Astrocyte (in vitro differentiated cells and primary cell): ENCODE measurements around the gene FGF23. TPM values are rescaled to one million over a fixed set of nuclear protein-coding genes. Genes with fewer than 3 reads are reported as not detected.

Experiments
- DNase-seq: peaks from one replicate; pipeline ENCODE4 v3.0.0-alpha.2; 2010; ENCODE audit warnings: low read depth
- FAIRE-seq: peaks from 2 replicates; lab custom pipeline; 2011; peaks lifted over from hg19 to GRCh38; lab: Jason Lieb, UNC
- H2AFZ ChIP-seq: 2 replicates; pipeline ENCODE4 v1.6.0; 2012; ENCODE audit warnings: low read depth, low read length, inconsistent platforms
- H3K27ac ChIP-seq: 2 replicates; pipeline ENCODE4 v1.5.1; 2011; ENCODE audit warnings: low read depth, low read length, inconsistent platforms
- H3K27me3 ChIP-seq: 2 replicates; pipeline ENCODE4 v1.6.0; 2011; ENCODE audit warnings: low read length, inconsistent platforms; ENCODE audit not compliant: insufficient read depth
- H3K36me3 ChIP-seq: 2 replicates; pipeline ENCODE4 v1.5.1; 2011; ENCODE audit warnings: low read length, inconsistent platforms; ENCODE audit not compliant: insufficient read depth
- H3K4me1 ChIP-seq: 2 replicates; pipeline ENCODE4 v1.5.1; 2011; ENCODE audit warnings: low read length, inconsistent platforms; ENCODE audit not compliant: insufficient read depth
- H3K4me2 ChIP-seq: 2 replicates; pipeline ENCODE4 v1.6.0; 2012; ENCODE audit warnings: low read length, inconsistent platforms
- H3K4me3 ChIP-seq: 2 replicates; pipeline ENCODE4 v1.5.1; 2011; ENCODE audit warnings: low read depth, mild to moderate bottlenecking, low read length, inconsistent platforms; ENCODE audit not compliant: insufficient read depth
- H3K79me2 ChIP-seq: 2 replicates; pipeline ENCODE4 v1.6.0; 2012; ENCODE audit warnings: mild to moderate bottlenecking, low read length, inconsistent platforms; ENCODE audit not compliant: insufficient read depth
- H3K9ac ChIP-seq: 2 replicates; pipeline ENCODE4 v1.6.0; 2012; ENCODE audit warnings: mild to moderate bottlenecking, low read length, inconsistent platforms
- H3K9me3 ChIP-seq: 2 replicates; pipeline ENCODE4 v1.5.1; 2012; ENCODE audit warnings: low read depth, mild to moderate bottlenecking, low read length, inconsistent platforms; ENCODE audit not compliant: insufficient read depth
- H4K20me1 ChIP-seq: 2 replicates; pipeline ENCODE4 v1.6.0; 2012; ENCODE audit warnings: low read length, inconsistent platforms; ENCODE audit not compliant: insufficient read depth
- H3K27ac Mint-ChIP-seq: one replicate; pipeline ENCODE4 v1.8.0; 2021; ENCODE audit warnings: mild to moderate bottlenecking, mixed read lengths; ENCODE audit not compliant: unreplicated experiment
- H3K27me3 Mint-ChIP-seq: one replicate; pipeline ENCODE4 v1.8.0; 2021; ENCODE audit warnings: low read depth, mixed read lengths; ENCODE audit not compliant: unreplicated experiment
- H3K36me3 Mint-ChIP-seq: one replicate; pipeline ENCODE4 v1.8.0; 2021; ENCODE audit warnings: low read depth, mixed read lengths; ENCODE audit not compliant: unreplicated experiment
- H3K4me1 Mint-ChIP-seq: one replicate; pipeline ENCODE4 v1.8.0; 2021; ENCODE audit warnings: low read depth, mixed read lengths; ENCODE audit not compliant: unreplicated experiment
- H3K4me3 Mint-ChIP-seq: one replicate; pipeline ENCODE4 v1.8.0; 2021; ENCODE audit warnings: mild to moderate bottlenecking, moderate library complexity, mixed read lengths; ENCODE audit not compliant: unreplicated experiment
- H3K9me3 Mint-ChIP-seq: one replicate; pipeline ENCODE4 v1.8.0; 2021; ENCODE audit warnings: mild to moderate bottlenecking, mixed read lengths; ENCODE audit not compliant: unreplicated experiment
- CTCF ChIP-seq: IDR thresholded peaks from 2 replicates; pipeline ENCODE4 v1.5.1; 2011; ENCODE audit warnings: low read depth, mild to moderate bottlenecking, inconsistent platforms, low read length, moderate library complexity; ENCODE audit not compliant: insufficient read depth
- EZH2 ChIP-seq: IDR thresholded peaks from 2 replicates; pipeline ENCODE4 v1.6.1; 2012; ENCODE audit warnings: mild to moderate bottlenecking, low read length, inconsistent platforms; ENCODE audit not compliant: insufficient read depth
- total RNA-seq: library from RNA; stranded (reverse); gene quantifications from 2 replicates; pipeline ENCODE4 v1.2.1, GENCODE V29; 2021

The FGF23 gene
- total RNA-seq, 1 donor from 2014 or later, result not detected

GRCh38 chr12:4380332-4380731 lies 820 bp upstream of the FGF23 start:
- H3K27ac Mint-ChIP-seq, result no peak overlapping the region
- DNase-seq (no peak), FAIRE-seq (no peak)
- no peaks in the 10 kb centered on the region for H3K36me3 Mint-ChIP-seq
- peaks cover 34% of the 10 kb centered on the region for H3K27me3 Mint-ChIP-seq
- TF ChIP-seq CTCF (no peak), EZH2 (no peak)
- Histone ChIP-seq H3K9ac (no peak overlapping the region), H3K27me3 (peaks cover 2% of the 10 kb centered on the region), H2AFZ (no peak overlapping the region), H4K20me1 (no peaks in the 10 kb centered on the region), H3K4me3 (no peak overlapping the region), H3K36me3 (no peaks in the 10 kb centered on the region), H3K9me3 (no peaks in the 10 kb centered on the region), H3K27ac (no peak overlapping the region), H3K4me2 (no peak overlapping the region), H3K79me2 (no peaks in the 10 kb centered on the region), H3K4me1 (no peaks in the 10 kb centered on the region)
- H3K4me3 Mint-ChIP-seq, result no peak overlapping the region
- H3K9me3 Mint-ChIP-seq, result no peaks in the 10 kb centered on the region
- no peaks in the 10 kb centered on the region for H3K4me1 Mint-ChIP-seq

- no peaks in the 10 kb centered on the region for H3K4me1 Mint-ChIP-seq
- DNase-seq (no peak), FAIRE-seq (no peak)
- no peak overlapping the region for H3K4me3 Mint-ChIP-seq
- Histone ChIP-seq H3K9ac (no peak overlapping the region), H3K36me3 (no peaks in the 10 kb centered on the region), H3K4me1 (no peaks in the 10 kb centered on the region), H3K27me3 (peaks cover 2% of the 10 kb centered on the region), H3K4me2 (no peak overlapping the region), H3K27ac (no peak overlapping the region), H4K20me1 (no peaks in the 10 kb centered on the region), H3K79me2 (no peaks in the 10 kb centered on the region), H3K4me3 (no peak overlapping the region), H3K9me3 (no peaks in the 10 kb centered on the region), H2AFZ (no peak overlapping the region)
- peaks cover 39% of the 10 kb centered on the region for H3K27me3 Mint-ChIP-seq
- H3K27ac Mint-ChIP-seq, result no peak overlapping the region
- no peaks in the 10 kb centered on the region for H3K36me3 Mint-ChIP-seq
- no peaks in the 10 kb centered on the region for H3K9me3 Mint-ChIP-seq
- TF ChIP-seq CTCF, result no peak
- TF ChIP-seq EZH2, result no peak
Observed at GRCh38 chr12:4378772-4379171, 740 bp downstream of the FGF23 start.

GRCh38 chr12:4375449-4375848 lies 4.1 kb downstream of the FGF23 start:
- no peak for DNase-seq
- H3K9me3 ChIP-seq, result no peaks in the 10 kb centered on the region
- Mint-ChIP-seq H3K4me3 (no peak overlapping the region), H3K27me3 (peaks cover 26% of the 10 kb centered on the region), H3K27ac (no peak overlapping the region), H3K4me1 (no peaks in the 10 kb centered on the region), H3K36me3 (peaks cover 2% of the 10 kb centered on the region), H3K9me3 (no peaks in the 10 kb centered on the region)
- no peak overlapping the region for H3K4me3 ChIP-seq
- H3K4me1 ChIP-seq, result no peaks in the 10 kb centered on the region
- H3K27ac ChIP-seq, result no peak overlapping the region
- TF ChIP-seq EZH2 (no peak), CTCF (no peak)
- no peak overlapping the region for H3K4me2 ChIP-seq
- no peak overlapping the region for H3K9ac ChIP-seq
- FAIRE-seq, result no peak
- no peaks in the 10 kb centered on the region for H4K20me1 ChIP-seq
- H3K79me2 ChIP-seq, result no peaks in the 10 kb centered on the region
- no peak overlapping the region for H2AFZ ChIP-seq
- no peaks in the 10 kb centered on the region for H3K27me3 ChIP-seq
- H3K36me3 ChIP-seq, result no peaks in the 10 kb centered on the region
